Measurements from ENCODE around the gene GPC6.

GRCh38 chr13:93233997-93234416 is 7.4 kb downstream of the GPC6 start:
- TF ChIP-seq MYC (IDR thresholded peaks at IDR 0.05; ENCODE audit: low read depth, low read length) (no peak), MYC (CRISPR knock-in tag; IDR thresholded peaks at IDR 0.05; ENCODE audit: borderline replicate concordance, low read depth) (no peak), CTCF (IDR thresholded peaks at IDR 0.05 in 2 of 3, conservative IDR thresholded peaks at IDR 0.05 in 1 of 3; ENCODE audit: insufficient read depth in 2 of 3, low read depth in 1 of 3, low read length in 3 of 3) (peak in 1 of 3 experiments; percentile 65; a peak in 2 of 6 replicates), BHLHE40 (IDR thresholded peaks at IDR 0.05; ENCODE audit: low read length) (peak; percentile 82), RFX5 (IDR thresholded peaks at IDR 0.05; ENCODE audit: low read depth, low read length) (no peak), CBX1 (IDR thresholded peaks at IDR 0.05; ENCODE audit: low read depth) (no peak), SETDB1 (IDR thresholded peaks at IDR 0.05; ENCODE audit: low read length) (no peak)
